Raji (cell line): ENCODE measurements around the gene SLC25A21.

Source experiments
- POLR2A ChIP-seq: IDR thresholded peaks from 2 replicates; pipeline ENCODE4 v1.6.1; 2011; ENCODE audit warnings: low read depth, low read length, control low read depth; ENCODE audit not compliant: insufficient read depth

Gene SLC25A21

GRCh38 chr14:36655963-36656686 lies 516.3 kb downstream of the SLC25A21 start:
- TF ChIP-seq POLR2A: no peak

GRCh38 chr14:36655571-36655962 lies 516.8 kb downstream of the SLC25A21 start:
- no peak for TF ChIP-seq POLR2A

DNA sequence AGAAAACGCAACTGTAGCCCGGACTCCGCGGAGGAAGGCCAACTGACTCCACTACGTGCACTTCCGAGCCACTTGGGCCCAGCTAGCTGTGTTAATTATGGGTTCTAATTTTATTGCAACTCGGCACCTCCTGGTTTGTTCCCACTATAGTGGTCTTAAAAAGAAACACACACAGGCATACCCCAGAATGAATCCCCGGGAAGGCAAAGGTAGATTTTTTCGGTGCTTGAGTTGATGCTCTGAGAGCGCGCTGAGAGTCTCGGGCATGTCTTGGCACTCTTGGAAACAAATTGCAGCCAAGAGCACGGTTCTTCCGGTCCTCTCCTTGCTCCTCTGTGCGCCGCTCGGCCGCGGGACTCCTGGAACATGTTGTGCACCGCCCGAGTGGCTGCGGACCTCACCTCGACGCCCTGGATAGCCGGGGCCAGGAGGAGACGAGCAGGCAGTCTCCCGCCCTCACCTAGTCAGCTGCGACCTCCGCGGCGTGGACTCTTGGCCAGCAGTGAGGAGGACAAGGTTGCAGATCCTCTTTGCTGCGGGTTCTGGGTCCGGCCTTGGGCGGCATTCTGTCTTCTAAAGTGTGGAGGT lies 517.5 kb downstream of the SLC25A21 start:
- TF ChIP-seq POLR2A: no peak

GRCh38 chr14:36653962-36654793 lies 518.2 kb downstream of the SLC25A21 start:
- TF ChIP-seq POLR2A: no peak

GRCh38 chr14:36653413-36653812 lies 519.0 kb downstream of the SLC25A21 start:
- no peak for TF ChIP-seq POLR2A

DNA sequence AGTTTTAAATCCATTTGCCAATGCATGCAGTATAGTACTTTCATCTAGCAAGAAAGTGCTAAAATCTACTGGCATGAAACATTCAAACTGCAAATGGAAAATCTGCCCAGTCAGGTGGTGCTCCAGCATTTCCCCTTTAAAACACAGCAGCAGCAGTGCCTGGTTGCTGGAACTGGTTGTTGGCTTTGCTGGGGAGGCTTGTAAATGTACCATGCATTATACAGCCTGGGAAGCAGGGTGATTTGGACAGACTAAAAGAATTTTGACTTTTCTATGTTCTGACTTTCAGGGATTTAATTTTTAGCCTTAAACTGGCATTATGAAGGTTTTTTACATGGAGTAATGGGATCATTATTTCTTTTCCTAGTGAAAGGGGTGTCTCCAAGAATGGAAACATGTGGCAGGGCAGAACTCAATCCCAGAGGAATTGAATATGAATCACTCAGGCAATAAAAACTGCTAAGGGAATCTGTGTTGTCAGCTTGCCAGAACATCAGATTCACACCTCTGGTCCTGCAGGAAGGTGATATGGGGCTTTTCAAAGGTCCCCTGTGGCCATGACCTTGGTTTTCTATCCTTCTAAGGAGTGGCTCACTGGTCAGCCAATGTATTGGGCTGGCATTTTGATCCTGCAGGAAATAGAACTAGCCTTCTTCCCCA lies 519.7 kb downstream of the SLC25A21 start:
- TF ChIP-seq POLR2A: no peak

- TF ChIP-seq POLR2A: no peak
Measured at GRCh38 chr14:36649872-36650650, 522.3 kb downstream of the SLC25A21 start.

DNA sequence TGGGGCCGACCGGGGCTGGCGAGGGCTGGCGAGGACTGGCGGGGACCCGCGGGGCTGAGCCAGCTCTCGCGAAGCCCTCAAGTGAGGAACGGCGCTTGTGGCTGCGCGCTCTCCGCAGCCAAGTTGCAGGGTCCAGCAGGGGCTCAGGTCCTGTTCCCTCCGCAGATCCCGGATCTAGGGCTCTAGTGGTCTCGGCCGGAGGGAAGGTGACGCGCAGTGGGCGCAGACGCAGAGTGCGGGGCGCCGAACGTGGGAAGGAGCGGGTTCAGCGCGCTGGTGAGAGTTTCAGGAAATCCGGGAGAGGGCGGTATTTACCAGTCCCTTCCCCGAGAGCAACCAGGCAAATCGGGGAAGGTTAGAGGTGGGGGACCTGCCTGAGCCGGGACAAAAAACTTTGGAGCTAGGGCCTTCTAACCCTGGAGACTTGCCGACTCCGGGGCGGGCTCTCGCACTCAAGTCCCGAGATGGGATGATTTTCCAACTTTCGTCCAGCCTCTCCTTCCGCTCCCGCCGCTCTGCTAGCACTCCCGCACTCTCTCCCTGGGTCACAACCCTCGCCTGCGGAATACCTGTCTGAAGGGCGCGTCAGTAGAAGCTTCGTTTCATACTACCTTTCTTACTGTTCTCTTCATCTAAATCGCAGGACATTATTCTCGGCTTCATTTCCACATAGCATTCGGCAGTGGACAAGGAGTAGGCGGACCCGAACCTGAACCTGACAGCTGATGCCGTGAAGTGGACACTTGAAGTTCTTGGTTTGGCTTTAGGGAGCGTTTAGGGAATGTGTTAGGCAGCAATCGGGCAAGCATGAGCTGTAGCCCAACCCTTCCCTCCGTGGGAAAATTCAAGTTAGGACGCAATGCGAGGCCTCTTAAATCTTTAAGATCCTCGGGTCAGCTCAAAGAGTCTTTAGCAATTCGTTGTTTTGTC lies 524.3 kb downstream of the SLC25A21 start:
- TF ChIP-seq POLR2A: no peak

GRCh38 chr14:36647417-36647823 lies 525.0 kb downstream of the SLC25A21 start:
- no peak for TF ChIP-seq POLR2A

- TF ChIP-seq POLR2A: no peak
Measured at GRCh38 chr14:36646664-36647416, 525.6 kb downstream of the SLC25A21 start.

GRCh38 chr14:36633580-36633979 lies 538.8 kb downstream of the SLC25A21 start:
- no peak for TF ChIP-seq POLR2A
